ENCODE measurements around the gene INPP5F.

DNA sequence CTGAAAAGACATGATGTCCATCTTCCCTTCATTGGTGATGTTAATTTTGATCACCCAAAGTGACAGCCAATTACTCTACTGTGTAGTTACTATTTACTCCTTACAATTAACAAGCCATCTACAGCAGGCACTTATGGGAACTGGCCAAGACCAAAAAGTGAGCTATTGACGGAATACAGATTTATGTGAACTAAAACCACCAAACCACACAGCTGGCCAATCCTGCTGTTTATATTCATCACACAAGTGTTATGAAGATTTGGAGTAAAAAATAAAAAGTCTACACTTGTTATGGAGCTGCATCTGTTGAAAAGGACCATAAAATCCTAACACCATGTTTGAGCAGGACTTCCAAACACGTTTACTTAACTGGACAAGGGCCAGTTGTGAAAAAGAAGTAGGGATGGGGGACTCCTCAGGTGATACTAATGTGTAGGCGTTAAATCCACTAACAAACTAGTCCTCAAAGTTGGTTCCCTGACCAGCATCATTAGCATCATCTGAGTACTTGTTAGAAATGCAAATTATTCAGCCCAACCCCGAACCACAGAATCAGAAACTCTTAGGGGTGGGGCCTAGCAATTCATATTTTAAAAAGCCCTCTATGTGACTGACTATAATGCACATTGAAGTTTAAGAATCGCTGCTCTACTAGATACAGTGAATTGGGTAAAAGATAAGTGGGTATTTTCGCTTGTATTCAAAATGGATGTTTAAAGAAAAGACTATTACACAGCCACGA is 135.2 kb downstream of the INPP5F start:
- TF ChIP-seq, protein P1, sequence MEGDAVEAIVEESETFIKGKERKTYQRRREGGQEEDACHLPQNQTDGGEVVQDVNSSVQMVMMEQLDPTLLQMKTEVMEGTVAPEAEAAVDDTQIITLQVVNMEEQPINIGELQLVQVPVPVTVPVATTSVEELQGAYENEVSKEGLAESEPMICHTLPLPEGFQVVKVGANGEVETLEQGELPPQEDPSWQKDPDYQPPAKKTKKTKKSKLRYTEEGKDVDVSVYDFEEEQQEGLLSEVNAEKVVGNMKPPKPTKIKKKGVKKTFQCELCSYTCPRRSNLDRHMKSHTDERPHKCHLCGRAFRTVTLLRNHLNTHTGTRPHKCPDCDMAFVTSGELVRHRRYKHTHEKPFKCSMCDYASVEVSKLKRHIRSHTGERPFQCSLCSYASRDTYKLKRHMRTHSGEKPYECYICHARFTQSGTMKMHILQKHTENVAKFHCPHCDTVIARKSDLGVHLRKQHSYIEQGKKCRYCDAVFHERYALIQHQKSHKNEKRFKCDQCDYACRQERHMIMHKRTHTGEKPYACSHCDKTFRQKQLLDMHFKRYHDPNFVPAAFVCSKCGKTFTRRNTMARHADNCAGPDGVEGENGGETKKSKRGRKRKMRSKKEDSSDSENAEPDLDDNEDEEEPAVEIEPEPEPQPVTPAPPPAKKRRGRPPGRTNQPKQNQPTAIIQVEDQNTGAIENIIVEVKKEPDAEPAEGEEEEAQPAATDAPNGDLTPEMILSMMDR (IDR thresholded peaks at IDR 0.05) = no peak
- TF ChIP-seq ZFX (IDR thresholded peaks at IDR 0.05; ENCODE audit: borderline replicate concordance) = no peak
